Liver (tissue), 9 donors: ENCODE measurements around the gene TRIM5. TPM values are rescaled to one million over a fixed set of nuclear protein-coding genes. Genes with fewer than 3 reads are reported as not detected.
A peak's percentile ranks its signal among the peaks of the same experiment; 100 is the strongest.

ENCODE experiments used
- DNase-seq: peaks from one replicate; pipeline ENCODE4 v3.0.0-alpha.2; 2017; ENCODE audit warnings: low spot score
- H3K27ac ChIP-seq, 2 donors: one replicate each; pipeline ENCODE4 v1.7.0; 2013; ENCODE audit warnings: inconsistent platforms in 2 of 2, low read length in 2 of 2, control low read depth in 1 of 2, low read depth in 1 of 2, mild to moderate bottlenecking in 1 of 2
- H3K27me3 ChIP-seq, 4 donors: one replicate each; pipeline versions ENCODE4 v1.6.1 to v1.7.0; 2013; ENCODE audit warnings: low read length in 3 of 4, inconsistent platforms in 1 of 4, mild to moderate bottlenecking in 1 of 4, moderate library complexity in 1 of 4; ENCODE audit not compliant: control insufficient read depth in 4 of 4, insufficient read depth in 4 of 4
- H3K36me3 ChIP-seq, 4 donors: one replicate each; pipeline versions ENCODE4 v1.6.1 to v1.7.0; 2013; ENCODE audit warnings: low read length in 3 of 4, mild to moderate bottlenecking in 3 of 4, low read depth in 1 of 4, moderate library complexity in 1 of 4; ENCODE audit not compliant: control insufficient read depth in 4 of 4, insufficient read depth in 3 of 4
- H3K4me1 ChIP-seq, 4 donors: one replicate each; pipeline versions ENCODE4 v1.6.1 to v1.7.0; 2013; ENCODE audit warnings: low read length in 3 of 4, mild to moderate bottlenecking in 3 of 4, moderate library complexity in 1 of 4; ENCODE audit not compliant: control insufficient read depth in 4 of 4, insufficient read depth in 4 of 4
- H3K4me3 ChIP-seq, 3 donors: one replicate each; pipeline versions ENCODE4 v1.6.1 to v1.7.0; 2013; ENCODE audit warnings: low read length in 3 of 3, control low read depth in 1 of 3, low read depth in 1 of 3, mild to moderate bottlenecking in 1 of 3
- H3K9ac ChIP-seq, 2 donors: one replicate each; pipeline ENCODE4 v1.7.0; 2013; ENCODE audit warnings: low read length in 2 of 2, mild to moderate bottlenecking in 2 of 2, moderate library complexity in 2 of 2, control low read depth in 1 of 2, low read depth in 1 of 2
- H3K9me3 ChIP-seq, 4 donors: one replicate each; pipeline versions ENCODE4 v1.6.1 to v1.7.0; 2013; ENCODE audit warnings: low read length in 3 of 4; ENCODE audit not compliant: control insufficient read depth in 4 of 4
- FOXA2 ChIP-seq: IDR thresholded peaks from 2 replicates; pipeline ENCODE4 v1.6.1; 2016; ENCODE audit warnings: antibody characterized with exemption
- GABPA ChIP-seq, 2 donors: IDR thresholded peaks in 1 of 2; conservative IDR thresholded peaks in 1 of 2; 2 replicates each; pipeline ENCODE4 v1.6.1; 2016; ENCODE audit warnings: antibody characterized with exemption in 2 of 2, mild to moderate bottlenecking in 1 of 2, moderate library complexity in 1 of 2
- HNF4A ChIP-seq, 2 donors: conservative IDR thresholded peaks; 2 replicates each; pipeline ENCODE4 v1.6.1; 2016; ENCODE audit warnings: antibody characterized with exemption in 2 of 2, mild to moderate bottlenecking in 2 of 2
- HNF4G ChIP-seq: IDR thresholded peaks from 2 replicates; pipeline ENCODE4 v1.6.1; 2016; ENCODE audit warnings: antibody characterized with exemption
- JUND ChIP-seq, 2 donors: IDR thresholded peaks; 2 replicates each; pipeline ENCODE4 v1.6.1; 2016; ENCODE audit warnings: antibody characterized with exemption in 2 of 2
- NR2F2 ChIP-seq: IDR thresholded peaks from 2 replicates; pipeline ENCODE4 v1.6.1; 2016; ENCODE audit warnings: antibody characterized with exemption
- RAD21 ChIP-seq, 2 donors: IDR thresholded peaks; 2 replicates each; pipeline ENCODE4 v1.6.1; 2016; ENCODE audit warnings: antibody characterized with exemption in 2 of 2, mild to moderate bottlenecking in 2 of 2
- SP1 ChIP-seq: IDR thresholded peaks from 2 replicates; pipeline ENCODE4 v1.6.1; 2018; ENCODE audit warnings: antibody characterized with exemption, mild to moderate bottlenecking
- YY1 ChIP-seq: IDR thresholded peaks from 2 replicates; pipeline ENCODE4 v1.6.1; 2016; ENCODE audit warnings: antibody characterized with exemption, mild to moderate bottlenecking
- WGBS: extraction: QIAGEN DNeasy Blood & Tissue Kit; methylation state at CpG from one replicate; pipeline ENCODE4 v1.1.7; 2013; 5-methylcytosine and 5-hydroxymethylcytosine counted together
- polyA plus RNA-seq, 2 donors: library from polyadenylated mRNA; stranded (reverse) in 1 of 2; unstranded in 1 of 2; fragments of 200-250 nt in 1 of 2; fragments of >200 nt in 1 of 2; fragmentation: Nextera tagmentation in 1 of 2; extraction: Ambion mirVana in 1 of 2; gene quantifications; one replicate each; pipeline versions ENCODE4 v1.2.1 to v1.2.3, GENCODE V29; 2013 to 2015
- total RNA-seq, 2 donors: library from RNA; depleted of rRNA; stranded (reverse); fragments of >200 nt; gene quantifications; one replicate each; pipeline ENCODE4 v1.2.3, GENCODE V29; 2014
- TF ChIP-seq, protein P1 (sequence below): fragments of 150-350 bp; IDR thresholded peaks from 2 replicates; pipeline ENCODE4 v1.5.1; 2017; ENCODE audit warnings: improper control_type of control experiment, low read depth, low read length; ENCODE audit not compliant: missing input control
- TF ChIP-seq, protein P2 (sequence below): IDR thresholded peaks from 2 replicates; pipeline ENCODE4 v1.6.1; 2016; ENCODE audit warnings: antibody characterized with exemption
- TF ChIP-seq, protein P3 (sequence below): IDR thresholded peaks from 2 replicates; pipeline ENCODE4 v1.6.1; 2016; ENCODE audit warnings: antibody characterized with exemption, mild to moderate bottlenecking
- donor health status: healthy.
- donor health status: healthy.
- donor health status: healthy.
- donor health status: healthy.
- donor health status: healthy.

Gene TRIM5
- total and polyA plus RNA-seq, 4 donors, result 7.8 to 20.2 (median 13.1) TPM

DNA sequence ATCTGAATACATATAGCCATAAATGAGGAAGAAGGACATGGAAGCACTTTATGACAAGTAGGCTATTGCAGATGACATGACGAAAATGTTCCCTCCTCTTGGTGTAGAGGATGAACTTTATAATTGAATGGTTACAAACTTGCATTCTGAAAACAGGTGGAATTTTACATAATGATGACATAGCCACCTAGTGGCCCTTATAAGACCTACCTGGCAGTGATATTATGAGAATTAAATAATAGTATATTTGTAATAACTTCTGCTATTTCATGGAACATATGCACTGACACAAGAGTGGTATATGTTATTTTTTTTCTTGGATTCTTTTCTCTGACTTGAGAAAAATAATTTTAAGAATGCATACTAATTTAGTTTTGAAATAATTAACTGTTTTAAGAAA is 27.6 kb upstream of the TRIM5 start:
- no peak overlapping the region for H3K9ac ChIP-seq
- peak; percentile 77 to 78 for TF ChIP-seq RAD21 (IDR thresholded peaks at IDR 0.05)
- TF ChIP-seq FOXA2, result no peak
- no peak for TF ChIP-seq HNF4A (conservative IDR thresholded peaks at IDR 0.05)
- TF ChIP-seq, protein P1, sequence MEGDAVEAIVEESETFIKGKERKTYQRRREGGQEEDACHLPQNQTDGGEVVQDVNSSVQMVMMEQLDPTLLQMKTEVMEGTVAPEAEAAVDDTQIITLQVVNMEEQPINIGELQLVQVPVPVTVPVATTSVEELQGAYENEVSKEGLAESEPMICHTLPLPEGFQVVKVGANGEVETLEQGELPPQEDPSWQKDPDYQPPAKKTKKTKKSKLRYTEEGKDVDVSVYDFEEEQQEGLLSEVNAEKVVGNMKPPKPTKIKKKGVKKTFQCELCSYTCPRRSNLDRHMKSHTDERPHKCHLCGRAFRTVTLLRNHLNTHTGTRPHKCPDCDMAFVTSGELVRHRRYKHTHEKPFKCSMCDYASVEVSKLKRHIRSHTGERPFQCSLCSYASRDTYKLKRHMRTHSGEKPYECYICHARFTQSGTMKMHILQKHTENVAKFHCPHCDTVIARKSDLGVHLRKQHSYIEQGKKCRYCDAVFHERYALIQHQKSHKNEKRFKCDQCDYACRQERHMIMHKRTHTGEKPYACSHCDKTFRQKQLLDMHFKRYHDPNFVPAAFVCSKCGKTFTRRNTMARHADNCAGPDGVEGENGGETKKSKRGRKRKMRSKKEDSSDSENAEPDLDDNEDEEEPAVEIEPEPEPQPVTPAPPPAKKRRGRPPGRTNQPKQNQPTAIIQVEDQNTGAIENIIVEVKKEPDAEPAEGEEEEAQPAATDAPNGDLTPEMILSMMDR, result peak; percentile 49
- 46% methylated on average over 1 of the region's 1 CpG for WGBS
- no peak overlapping the region for H3K4me3 ChIP-seq
- H3K27me3 ChIP-seq, result no peaks in the 10 kb centered on the region
- DNase-seq, result no peak
- H3K9me3 ChIP-seq, result no peaks in the 10 kb centered on the region
- H3K4me1 ChIP-seq, result no peaks in the 10 kb centered on the region
- H3K27ac ChIP-seq, result no peak overlapping the region
- H3K36me3 ChIP-seq, result peaks cover 3 to 10% (median 5%) of the 10 kb centered on the region in 4 donors

DNA sequence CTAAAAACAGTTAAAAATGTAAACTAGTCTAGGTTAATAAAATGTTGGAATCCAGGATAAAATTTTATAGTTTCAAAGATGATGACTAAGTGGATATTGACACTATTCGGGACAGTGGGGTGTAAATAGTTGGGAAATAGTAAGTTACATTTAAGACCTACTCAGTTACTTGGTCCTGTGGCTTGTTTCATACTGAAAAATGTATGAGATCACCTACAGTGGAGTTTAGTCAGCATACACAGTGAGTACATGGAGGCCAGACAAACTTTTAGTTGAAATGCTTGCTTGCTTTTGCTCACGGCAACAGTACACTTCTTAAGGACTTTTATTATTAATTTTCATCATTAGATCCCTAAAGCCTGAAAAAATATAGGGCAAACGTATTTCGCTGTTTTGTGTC is 20.8 kb upstream of the TRIM5 start:
- H3K27me3 ChIP-seq, result no peaks in the 10 kb centered on the region
- no peak overlapping the region for H3K4me3 ChIP-seq
- no peaks in the 10 kb centered on the region for H3K4me1 ChIP-seq
- 94% methylated on average over 4 of the region's 4 CpGs for WGBS
- TF ChIP-seq, protein P2, sequence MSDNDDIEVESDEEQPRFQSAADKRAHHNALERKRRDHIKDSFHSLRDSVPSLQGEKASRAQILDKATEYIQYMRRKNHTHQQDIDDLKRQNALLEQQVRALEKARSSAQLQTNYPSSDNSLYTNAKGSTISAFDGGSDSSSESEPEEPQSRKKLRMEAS, result no peak
- TF ChIP-seq SP1 (no peak), GABPA (IDR thresholded peaks at IDR 0.05 in 1 of 2, conservative IDR thresholded peaks at IDR 0.05 in 1 of 2) (no peak), YY1 (no peak), RAD21 (IDR thresholded peaks at IDR 0.05) (no peak), HNF4A (conservative IDR thresholded peaks at IDR 0.05) (no peak), NR2F2 (no peak), JUND (IDR thresholded peaks at IDR 0.05) (no peak), HNF4G (no peak)
- TF ChIP-seq, protein P1, result no peak
- TF ChIP-seq, protein P3, sequence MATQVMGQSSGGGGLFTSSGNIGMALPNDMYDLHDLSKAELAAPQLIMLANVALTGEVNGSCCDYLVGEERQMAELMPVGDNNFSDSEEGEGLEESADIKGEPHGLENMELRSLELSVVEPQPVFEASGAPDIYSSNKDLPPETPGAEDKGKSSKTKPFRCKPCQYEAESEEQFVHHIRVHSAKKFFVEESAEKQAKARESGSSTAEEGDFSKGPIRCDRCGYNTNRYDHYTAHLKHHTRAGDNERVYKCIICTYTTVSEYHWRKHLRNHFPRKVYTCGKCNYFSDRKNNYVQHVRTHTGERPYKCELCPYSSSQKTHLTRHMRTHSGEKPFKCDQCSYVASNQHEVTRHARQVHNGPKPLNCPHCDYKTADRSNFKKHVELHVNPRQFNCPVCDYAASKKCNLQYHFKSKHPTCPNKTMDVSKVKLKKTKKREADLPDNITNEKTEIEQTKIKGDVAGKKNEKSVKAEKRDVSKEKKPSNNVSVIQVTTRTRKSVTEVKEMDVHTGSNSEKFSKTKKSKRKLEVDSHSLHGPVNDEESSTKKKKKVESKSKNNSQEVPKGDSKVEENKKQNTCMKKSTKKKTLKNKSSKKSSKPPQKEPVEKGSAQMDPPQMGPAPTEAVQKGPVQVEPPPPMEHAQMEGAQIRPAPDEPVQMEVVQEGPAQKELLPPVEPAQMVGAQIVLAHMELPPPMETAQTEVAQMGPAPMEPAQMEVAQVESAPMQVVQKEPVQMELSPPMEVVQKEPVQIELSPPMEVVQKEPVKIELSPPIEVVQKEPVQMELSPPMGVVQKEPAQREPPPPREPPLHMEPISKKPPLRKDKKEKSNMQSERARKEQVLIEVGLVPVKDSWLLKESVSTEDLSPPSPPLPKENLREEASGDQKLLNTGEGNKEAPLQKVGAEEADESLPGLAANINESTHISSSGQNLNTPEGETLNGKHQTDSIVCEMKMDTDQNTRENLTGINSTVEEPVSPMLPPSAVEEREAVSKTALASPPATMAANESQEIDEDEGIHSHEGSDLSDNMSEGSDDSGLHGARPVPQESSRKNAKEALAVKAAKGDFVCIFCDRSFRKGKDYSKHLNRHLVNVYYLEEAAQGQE, result no peak
- no peaks in the 10 kb centered on the region for H3K9me3 ChIP-seq
- H3K9ac ChIP-seq, result no peak overlapping the region
- H3K36me3 ChIP-seq, result peaks cover 5 to 12% (median 7%) of the 10 kb centered on the region in 4 donors
- no peak overlapping the region for H3K27ac ChIP-seq
- DNase-seq, result no peak
